IgD-negative memory B cell (primary cell): ENCODE data around the gene PDE4D. TPM values are rescaled to one million over a fixed set of nuclear protein-coding genes. Genes with fewer than 3 reads are reported as not detected.
"Not testable (repeated sequence)": the region's sequence is repeated elsewhere in the genome, so short reads cannot be mapped to it uniquely, and the experiment has no call there.

Experiments used
- H3K27ac Mint-ChIP-seq, 3 donors: one replicate each; pipeline ENCODE4 v1.8.0; 2020 to 2022; ENCODE audit warnings: mild to moderate bottlenecking in 3 of 3, mixed read lengths in 3 of 3, moderate library complexity in 1 of 3
- H3K27me3 Mint-ChIP-seq: one replicate; pipeline ENCODE4 v1.8.0; 2021; ENCODE audit warnings: mixed read lengths
- H3K36me3 Mint-ChIP-seq: one replicate; pipeline ENCODE4 v1.8.0; 2020; ENCODE audit warnings: mild to moderate bottlenecking, mixed read lengths
- H3K4me1 Mint-ChIP-seq, 3 donors: one replicate each; pipeline ENCODE4 v1.8.0; 2020 to 2022; ENCODE audit warnings: mixed read lengths in 3 of 3, mild to moderate bottlenecking in 1 of 3
- H3K4me3 Mint-ChIP-seq, 4 donors: one replicate each; pipeline ENCODE4 v1.8.0; 2020 to 2022; ENCODE audit warnings: mild to moderate bottlenecking in 4 of 4, mixed read lengths in 4 of 4, moderate library complexity in 3 of 4
- H3K9me3 Mint-ChIP-seq, 3 donors: one replicate each; pipeline ENCODE4 v1.8.0; 2020 to 2021; ENCODE audit warnings: mixed read lengths in 3 of 3, mild to moderate bottlenecking in 1 of 3
- polyA plus RNA-seq: library from polyadenylated mRNA; unstranded; fragments of 300-500 nt; fragmentation: Illumina TruSeq; gene quantifications from one replicate; pipeline ENCODE4 v1.2.3, GENCODE V29; 2021

The PDE4D gene
- polyA plus RNA-seq, 1 donor from 2014 or later, result 18.8 TPM

GRCh38 chr5:59071755-59072549 is 821.6 kb downstream of the PDE4D start:
- Mint-ChIP-seq H3K9me3 (no peaks in the 10 kb centered on the region), H3K4me1 (no peaks in the 10 kb centered on the region), H3K4me3 (no peak overlapping the region), H3K36me3 (peaks cover 7% of the 10 kb centered on the region), H3K27me3 (no peaks in the 10 kb centered on the region), H3K27ac (no peak overlapping the region)

- no peak overlapping the region for H3K4me3 Mint-ChIP-seq
- no peaks in the 10 kb centered on the region for H3K9me3 Mint-ChIP-seq
- H3K4me1 Mint-ChIP-seq, result no peaks in the 10 kb centered on the region
- H3K27me3 Mint-ChIP-seq, result no peaks in the 10 kb centered on the region
- H3K27ac Mint-ChIP-seq, result no peak overlapping the region
- peaks cover 10% of the 10 kb centered on the region for H3K36me3 Mint-ChIP-seq
Observed at GRCh38 chr5:59069438-59070079, 824.0 kb downstream of the PDE4D start.

- Mint-ChIP-seq H3K36me3 (peaks cover 8% of the 10 kb centered on the region), H3K9me3 (no peaks in the 10 kb centered on the region), H3K27ac (no peak overlapping the region), H3K4me1 (no peaks in the 10 kb centered on the region), H3K4me3 (no peak overlapping the region), H3K27me3 (no peaks in the 10 kb centered on the region)
Observed at GRCh38 chr5:59067956-59068656, 825.4 kb downstream of the PDE4D start.

- Mint-ChIP-seq H3K27me3 (no peaks in the 10 kb centered on the region), H3K4me1 (no peaks in the 10 kb centered on the region)
Observed at GRCh38 chr5:59066367-59067163, 827.0 kb downstream of the PDE4D start.

GRCh38 chr5:59065554-59065953 is 828.0 kb downstream of the PDE4D start:
- Mint-ChIP-seq H3K27ac (no peak overlapping the region), H3K4me3 (no peak overlapping the region), H3K9me3 (no peaks in the 10 kb centered on the region), H3K36me3 (peaks cover 10% of the 10 kb centered on the region), H3K4me1 (no peaks in the 10 kb centered on the region), H3K27me3 (no peaks in the 10 kb centered on the region)

More at GRCh38 chr5:59066367-59067163, 827.0 kb downstream of the PDE4D start:
- peaks cover 11% of the 10 kb centered on the region for H3K36me3 Mint-ChIP-seq
- H3K9me3 Mint-ChIP-seq, result no peaks in the 10 kb centered on the region
- no peak overlapping the region for H3K27ac Mint-ChIP-seq
- H3K4me3 Mint-ChIP-seq, result no peak overlapping the region

GRCh38 chr5:59064293-59064692 is 829.2 kb downstream of the PDE4D start:
- H3K36me3 Mint-ChIP-seq, result peaks cover 10% of the 10 kb centered on the region
- no peaks in the 10 kb centered on the region for H3K4me1 Mint-ChIP-seq
- H3K9me3 Mint-ChIP-seq, result no peaks in the 10 kb centered on the region
- no peak overlapping the region for H3K27ac Mint-ChIP-seq
- no peaks in the 10 kb centered on the region for H3K27me3 Mint-ChIP-seq
- no peak overlapping the region for H3K4me3 Mint-ChIP-seq

DNA sequence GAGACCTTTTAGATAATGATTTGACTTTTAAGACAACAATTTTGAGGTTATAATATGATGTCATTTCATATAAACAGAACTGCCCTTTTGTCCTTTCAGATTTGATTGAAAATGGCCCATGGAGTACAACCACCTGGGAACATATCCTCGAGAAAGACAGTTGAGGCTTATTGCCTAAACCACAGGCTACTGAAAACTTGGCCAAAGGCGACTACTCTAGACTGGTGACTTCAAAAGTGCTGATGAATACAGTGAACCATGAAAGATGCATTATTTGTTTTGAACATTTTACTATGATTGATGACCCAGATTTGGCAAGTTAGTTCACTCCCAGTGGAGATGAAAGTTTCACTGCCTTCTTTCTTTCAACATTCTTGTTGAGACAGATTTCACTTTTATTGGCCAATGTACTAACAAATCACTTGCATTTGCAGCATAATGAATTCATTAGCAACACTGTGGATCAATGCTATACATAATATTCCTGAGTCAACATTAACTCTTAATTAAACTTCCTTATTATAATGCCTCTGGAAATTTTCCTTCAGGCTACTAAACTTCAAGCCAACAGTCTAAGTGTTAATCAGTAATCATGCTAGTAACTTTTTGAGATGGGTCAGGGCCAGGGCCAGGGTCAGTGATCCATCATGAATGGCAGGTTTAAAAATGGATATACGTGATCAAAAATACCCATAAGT is 830.4 kb downstream of the PDE4D start:
- no peaks in the 10 kb centered on the region for H3K4me1 Mint-ChIP-seq
- no peak overlapping the region for H3K4me3 Mint-ChIP-seq
- peaks cover 10% of the 10 kb centered on the region for H3K36me3 Mint-ChIP-seq
- no peaks in the 10 kb centered on the region for H3K9me3 Mint-ChIP-seq
- H3K27ac Mint-ChIP-seq, result no peak overlapping the region
- H3K27me3 Mint-ChIP-seq, result no peaks in the 10 kb centered on the region

DNA sequence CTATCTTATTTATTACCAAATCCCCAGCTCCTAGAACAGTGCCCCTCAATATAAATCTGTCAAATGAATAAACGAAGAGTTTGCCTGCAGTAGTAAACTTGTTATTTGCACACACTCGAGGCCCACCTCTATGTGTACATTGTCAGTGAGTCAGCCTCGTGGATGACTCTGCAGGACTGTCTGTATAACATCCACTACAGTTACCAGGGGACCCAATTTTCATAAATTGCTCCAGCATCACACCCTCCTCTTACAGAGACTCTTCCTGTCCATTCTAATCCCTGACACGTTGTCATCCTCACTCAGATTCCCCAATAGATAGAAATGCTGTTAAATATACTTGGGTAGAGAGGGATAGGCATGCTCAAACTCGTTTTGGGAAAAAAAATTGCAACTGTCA is 832.1 kb downstream of the PDE4D start:
- no peaks in the 10 kb centered on the region for H3K4me1 Mint-ChIP-seq

GRCh38 chr5:59058969-59059687 is 834.4 kb downstream of the PDE4D start:
- Mint-ChIP-seq H3K27me3 (no peaks in the 10 kb centered on the region), H3K27ac (no peak overlapping the region), H3K36me3 (peaks cover 5% of the 10 kb centered on the region), H3K4me1 (no peaks in the 10 kb centered on the region), H3K4me3 (no peak overlapping the region), H3K9me3 (no peaks in the 10 kb centered on the region)

More for the DNA sequence above, 832.1 kb downstream of the PDE4D start:
- no peaks in the 10 kb centered on the region for H3K9me3 Mint-ChIP-seq
- H3K27ac Mint-ChIP-seq, result no peak overlapping the region
- peaks cover 9% of the 10 kb centered on the region for H3K36me3 Mint-ChIP-seq
- no peaks in the 10 kb centered on the region for H3K27me3 Mint-ChIP-seq
- no peak overlapping the region for H3K4me3 Mint-ChIP-seq

GRCh38 chr5:59058237-59058636 is 835.3 kb downstream of the PDE4D start:
- H3K9me3 Mint-ChIP-seq, result no peaks in the 10 kb centered on the region
- H3K4me3 Mint-ChIP-seq, result no peak overlapping the region
- no peaks in the 10 kb centered on the region for H3K4me1 Mint-ChIP-seq
- peaks cover 5% of the 10 kb centered on the region for H3K36me3 Mint-ChIP-seq
- no peaks in the 10 kb centered on the region for H3K27me3 Mint-ChIP-seq
- no peak overlapping the region for H3K27ac Mint-ChIP-seq

DNA sequence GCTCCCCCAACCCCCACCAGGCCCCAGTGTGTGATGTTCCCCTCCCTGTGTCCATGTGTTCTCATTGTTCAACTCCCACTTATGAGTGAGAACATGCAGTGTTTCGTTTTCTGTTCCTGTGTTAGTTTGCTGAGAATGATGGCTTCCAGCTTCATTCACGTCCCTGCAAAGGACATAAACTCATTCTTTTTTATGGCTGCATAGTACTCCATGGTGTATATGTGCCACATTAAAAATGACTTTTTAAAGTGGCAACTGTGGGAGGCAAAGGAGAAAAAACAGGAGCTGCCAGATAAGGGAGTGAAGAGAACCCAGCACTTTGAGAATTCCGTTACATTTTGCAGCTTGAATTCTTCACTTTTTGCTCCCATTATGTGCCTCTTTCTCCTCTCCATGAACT is 836.9 kb downstream of the PDE4D start:
- H3K4me1 Mint-ChIP-seq, H3K27ac Mint-ChIP-seq, H3K4me3 Mint-ChIP-seq: not testable (repeated sequence)

GRCh38 chr5:59055745-59056448 is 837.6 kb downstream of the PDE4D start:
- Mint-ChIP-seq H3K9me3 (no peaks in the 10 kb centered on the region), H3K27me3 (no peaks in the 10 kb centered on the region), H3K4me1 (no peaks in the 10 kb centered on the region), H3K36me3 (peaks cover 3% of the 10 kb centered on the region), H3K4me3 (no peak overlapping the region), H3K27ac (no peak overlapping the region)

More for the DNA sequence above, 836.9 kb downstream of the PDE4D start:
- not testable (repeated sequence) for H3K27me3 Mint-ChIP-seq, H3K9me3 Mint-ChIP-seq, H3K36me3 Mint-ChIP-seq

- no peaks in the 10 kb centered on the region for H3K9me3 Mint-ChIP-seq
- no peak overlapping the region for H3K4me3 Mint-ChIP-seq
- no peaks in the 10 kb centered on the region for H3K27me3 Mint-ChIP-seq
- H3K36me3 Mint-ChIP-seq, result peaks cover 3% of the 10 kb centered on the region
- no peaks in the 10 kb centered on the region for H3K4me1 Mint-ChIP-seq
- H3K27ac Mint-ChIP-seq, result no peak overlapping the region
Observed at GRCh38 chr5:59054963-59055528, 838.5 kb downstream of the PDE4D start.
